A673 (cell line): Measurements from ENCODE around the gene GLS. TPM values are rescaled to one million over a fixed set of nuclear protein-coding genes. Genes with fewer than 3 reads are reported as not detected.
"Not testable (repeated sequence)": the region's sequence is repeated elsewhere in the genome, so short reads cannot be mapped to it uniquely, and the experiment has no call there.

Experiments used
- BruUV-seq: library from RNA; stranded (reverse); fragments of 400-500 nt; replicated peaks from 2 replicates; lab custom pipeline; 2021; lab: Mats Ljungman, UMichigan
- CTCF ChIA-PET: fragments of 300-600 bp; sonication (Branson Sonifier 250); formaldehyde crosslinking; loops from one replicate; lab custom pipeline; 2022; ENCODE audit warnings: antibody characterized with exemption; lab: Charles Lee
- POLR2A ChIA-PET: fragments of 300-600 bp; sonication (Branson Sonifier 250); formaldehyde crosslinking; loops from one replicate; lab custom pipeline; 2022; ENCODE audit warnings: antibody characterized with exemption; ENCODE audit not compliant: low non-redundant PET; lab: Charles Lee
- DNase-seq: peaks from one replicate; pipeline ENCODE4 v3.0.0-alpha.2; 2015; ENCODE audit warnings: low spot score
- H3K27ac ChIP-seq: fragments of 200-600 bp; sonication (generic); 2 replicates; pipeline ENCODE4 v1.5.1; 2016; ENCODE audit warnings: mixed run types, low read depth, mild to moderate bottlenecking, mixed read lengths, antibody characterized with exemption, low read length; ENCODE audit not compliant: poor library complexity, severe bottlenecking
- H3K27me3 ChIP-seq: fragments of 200-600 bp; sonication (generic); replicated peaks from 2 replicates; pipeline ENCODE4 v1.6.1; 2017; ENCODE audit warnings: mixed run types, low read depth, mild to moderate bottlenecking, mixed read lengths, antibody characterized with exemption, low read length; ENCODE audit not compliant: insufficient read depth, poor library complexity
- H3K36me3 ChIP-seq: fragments of 200-600 bp; sonication (generic); 2 replicates; pipeline ENCODE4 v1.6.1; 2016; ENCODE audit warnings: mixed run types, mild to moderate bottlenecking, mixed read lengths, antibody characterized with exemption, low read length; ENCODE audit not compliant: insufficient read depth, poor library complexity, severe bottlenecking
- H3K4me1 ChIP-seq: fragments of 200-600 bp; sonication (generic); 2 replicates; pipeline ENCODE4 v1.6.1; 2017; ENCODE audit warnings: mixed run types, mild to moderate bottlenecking, mixed read lengths, antibody characterized with exemption, low read length; ENCODE audit not compliant: insufficient read depth, poor library complexity, severe bottlenecking
- H3K4me3 ChIP-seq: fragments of 200-600 bp; sonication (generic); 2 replicates; pipeline ENCODE4 v1.5.1; 2016; ENCODE audit warnings: low read depth, mixed run types, mild to moderate bottlenecking, mixed read lengths, low read length; ENCODE audit not compliant: poor library complexity, severe bottlenecking
- H3K9me3 ChIP-seq: fragments of 200-600 bp; sonication (generic); 2 replicates; pipeline ENCODE4 v1.6.1; 2016; ENCODE audit warnings: mixed run types, low read depth, mild to moderate bottlenecking, mixed read lengths, antibody characterized with exemption, low read length; ENCODE audit not compliant: poor library complexity, severe bottlenecking
- CTCF ChIP-seq: fragments of 300-800, 200-600 bp; sonication (generic); conservative IDR thresholded peaks from 2 replicates; pipeline ENCODE4 v1.5.1; 2017; ENCODE audit warnings: low read depth, mild to moderate bottlenecking, antibody characterized with exemption, low read length, moderate library complexity, mixed read lengths
- EZH2 ChIP-seq: fragments of 200-600 bp; sonication (generic); IDR thresholded peaks from 2 replicates; pipeline ENCODE4 v1.6.1; 2017; ENCODE audit warnings: borderline replicate concordance, low read depth, mild to moderate bottlenecking, mixed read lengths, antibody characterized with exemption, low read length; ENCODE audit not compliant: poor library complexity, severe bottlenecking
- intact Hi-C: fragments of 100-400 bp; cut with micrococcal nuclease; formaldehyde crosslinking; loops from one replicate; pipeline ENCODE4 v1.10.0; 2022; ENCODE audit not compliant: unreplicated experiment
- total RNA-seq: library from RNA; stranded (reverse); gene quantifications from 2 replicates; pipeline ENCODE4 v1.2.3, GENCODE V29; 2021

Gene GLS
- total RNA-seq, 1 experiment from 2014 or later: 116 TPM

DNA sequence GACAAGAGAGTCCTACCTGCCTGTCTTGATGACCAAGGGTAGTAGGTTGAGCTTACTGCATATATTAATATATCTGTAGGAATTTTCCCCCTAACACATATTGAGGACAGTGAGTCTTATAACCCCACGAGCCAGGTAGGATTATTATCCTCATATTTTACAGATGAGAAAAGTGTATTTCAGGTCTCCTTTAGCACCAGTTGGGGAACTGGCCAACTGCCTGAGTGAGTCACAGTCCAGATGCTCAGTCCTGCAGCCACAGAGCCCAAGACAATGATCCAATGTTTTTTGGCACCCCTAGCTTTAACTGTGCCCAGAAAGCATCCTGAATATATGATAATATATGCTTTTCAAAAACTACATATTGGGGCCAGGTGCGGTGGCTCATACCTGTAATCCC lies 30.8 kb upstream of the GLS start:
- Histone ChIP-seq H3K36me3 (no peaks in the 10 kb centered on the region), H3K27me3 (no peaks in the 10 kb centered on the region), H3K4me1 (peaks cover 4% of the 10 kb centered on the region), H3K27ac (no peak overlapping the region), H3K9me3 (no peaks in the 10 kb centered on the region), H3K4me3 (no peak overlapping the region)
- intact Hi-C loops: no loop called here
- DNase-seq: no peak
- no TSS peak for BruUV-seq
- POLR2A ChIA-PET: no interaction called here
- TF ChIP-seq CTCF (no peak), EZH2 (no peak)
- CTCF ChIA-PET: interaction anchor here (1.6 kb wide), 1 partner anchor 11 kb away, joined by 5 read pairs; no protein-coding TSS in a partner anchor

DNA sequence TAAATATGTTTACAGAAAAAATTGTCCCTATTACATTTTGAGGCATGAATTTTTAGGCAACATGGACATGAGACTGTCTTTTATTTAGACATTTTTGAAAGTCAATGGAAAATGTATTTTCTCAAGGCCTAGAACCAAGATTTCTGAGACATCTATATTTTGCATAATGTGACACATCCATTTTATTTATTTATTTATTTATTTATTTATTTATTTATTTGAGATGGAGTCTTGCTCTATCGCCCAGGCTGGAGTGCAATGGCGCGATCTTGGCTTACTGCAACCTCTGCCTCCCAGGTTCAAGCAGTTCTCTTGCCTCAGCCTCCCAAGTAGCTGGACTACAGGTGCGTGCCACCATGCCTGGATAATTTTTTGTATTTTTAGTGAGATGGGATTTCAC lies 27.6 kb upstream of the GLS start:
- BruUV-seq, H3K27ac ChIP-seq, DNase-seq, H3K4me1 ChIP-seq, H3K36me3 ChIP-seq, H3K27me3 ChIP-seq, H3K9me3 ChIP-seq, H3K4me3 ChIP-seq, intact Hi-C loops, CTCF ChIA-PET, POLR2A ChIA-PET: not testable (repeated sequence)

DNA sequence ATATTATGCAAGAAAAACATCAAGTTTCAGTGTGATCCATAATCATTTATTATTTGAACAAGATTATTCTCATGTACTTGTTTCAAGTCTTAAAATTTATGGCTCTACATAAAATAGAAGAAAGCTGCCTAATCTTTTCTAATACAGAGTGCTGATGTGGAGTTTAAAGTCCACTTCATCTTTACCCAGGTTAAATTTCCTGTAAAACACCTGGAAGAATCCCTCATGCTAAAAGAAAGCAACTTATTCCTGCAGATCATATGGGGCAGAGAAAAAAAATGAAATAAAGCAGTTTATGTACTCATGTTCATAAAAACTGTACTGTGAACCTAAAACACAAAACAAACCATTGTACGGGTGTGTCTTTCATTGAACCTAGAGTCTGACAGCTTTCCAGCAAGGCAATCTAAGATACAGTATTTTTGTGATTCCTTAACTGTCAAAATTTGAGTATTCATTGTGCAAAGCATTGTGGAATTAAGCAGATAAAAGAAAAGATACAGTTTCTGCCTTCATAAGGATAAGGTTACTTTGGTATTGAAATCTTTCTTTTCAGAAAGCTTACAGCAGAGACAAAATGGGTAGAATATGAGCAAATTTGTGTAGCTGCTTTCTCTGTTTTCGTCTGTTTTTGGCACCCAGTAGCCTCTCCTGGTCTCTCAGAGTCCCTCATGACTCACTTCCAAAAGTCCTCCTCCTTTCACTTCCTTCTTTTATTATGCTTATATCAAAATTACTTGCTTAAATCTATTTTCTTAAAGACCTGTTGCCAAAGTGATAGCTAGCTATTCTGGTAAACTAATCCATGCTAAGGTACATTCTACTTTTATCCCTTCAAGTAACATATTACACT lies 26.9 kb upstream of the GLS start:
- ChIA-PET POLR2A (no interaction called here), CTCF (no interaction called here)
- no peak for DNase-seq
- H3K4me1 ChIP-seq: no peaks in the 10 kb centered on the region
- H3K27me3 ChIP-seq: no peaks in the 10 kb centered on the region
- H3K4me3 ChIP-seq: no peak overlapping the region
- H3K36me3 ChIP-seq: no peaks in the 10 kb centered on the region
- TF ChIP-seq EZH2 (no peak), CTCF (no peak)
- intact Hi-C loops: no loop called here
- H3K9me3 ChIP-seq: no peaks in the 10 kb centered on the region
- BruUV-seq: no TSS peak
- no peak overlapping the region for H3K27ac ChIP-seq

DNA sequence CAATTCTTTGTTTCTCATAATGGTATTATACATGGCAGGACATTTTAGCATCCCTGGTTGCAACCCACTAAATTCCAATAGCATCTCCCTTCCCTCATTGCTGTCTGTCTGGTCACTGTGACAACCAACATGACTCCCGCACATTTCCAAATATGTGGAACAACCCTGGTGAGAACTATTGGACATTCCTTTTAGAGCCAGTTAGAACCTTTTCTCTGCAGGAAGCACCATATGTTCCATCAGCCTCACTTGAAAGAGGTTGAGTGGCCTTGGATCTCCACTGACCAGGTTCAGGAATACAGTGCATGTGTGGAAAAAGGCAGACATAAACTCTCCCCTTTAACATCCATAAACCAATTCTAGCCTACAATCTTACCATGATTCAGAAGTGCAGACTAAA lies 25.9 kb upstream of the GLS start:
- no peaks in the 10 kb centered on the region for H3K9me3 ChIP-seq
- TF ChIP-seq CTCF: no peak
- no peak for TF ChIP-seq EZH2
- intact Hi-C loops: no loop called here
- peaks cover 9% of the 10 kb centered on the region for H3K4me1 ChIP-seq
- POLR2A ChIA-PET: no interaction called here
- CTCF ChIA-PET: no interaction called here
- H3K27ac ChIP-seq: no peak overlapping the region
- H3K4me3 ChIP-seq: no peak overlapping the region
- no peaks in the 10 kb centered on the region for H3K27me3 ChIP-seq
- H3K36me3 ChIP-seq: no peaks in the 10 kb centered on the region
- no TSS peak for BruUV-seq
- DNase-seq: no peak
